Measurements from ENCODE around the gene KRTAP12-2.

KRTAP12-2 gene

DNA sequence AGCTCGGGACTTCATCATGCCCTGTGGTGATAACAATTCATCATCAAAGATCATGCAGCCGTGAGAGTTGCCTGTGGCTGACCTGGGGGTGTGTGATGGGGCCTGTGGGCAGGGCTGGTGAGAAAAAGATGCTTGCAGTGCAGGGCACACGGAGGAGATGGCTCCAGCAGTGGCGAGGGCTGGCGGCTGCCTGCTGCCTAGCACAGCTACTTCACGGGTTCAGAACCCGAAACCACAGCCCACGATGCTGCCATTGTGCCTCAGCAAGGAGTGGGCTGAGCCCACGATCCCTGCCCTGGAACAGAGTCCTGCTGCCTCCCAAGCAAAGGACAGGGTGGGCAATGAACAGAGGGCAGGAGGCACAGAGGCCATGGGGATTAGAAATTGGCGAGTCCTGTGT lies 40.5 kb downstream of the KRTAP12-2 start:
- no peak for TF ChIP-seq CTCF (IDR thresholded peaks at IDR 0.05; ENCODE audit: low read depth, low read length)
- H3K27ac ChIP-seq, result no peak overlapping the region
- H3K36me3 ChIP-seq, result no peaks in the 10 kb centered on the region
- H3K9me3 ChIP-seq (ENCODE audit: severe bottlenecking), result peaks cover 45% of the 10 kb centered on the region
- H3K4me3 ChIP-seq (ENCODE audit: low read depth, low read length), result no peak overlapping the region
- no peaks in the 10 kb centered on the region for H3K27me3 ChIP-seq (ENCODE audit: insufficient read depth, low read depth, severe bottlenecking)
- no peak for DNase-seq

DNA sequence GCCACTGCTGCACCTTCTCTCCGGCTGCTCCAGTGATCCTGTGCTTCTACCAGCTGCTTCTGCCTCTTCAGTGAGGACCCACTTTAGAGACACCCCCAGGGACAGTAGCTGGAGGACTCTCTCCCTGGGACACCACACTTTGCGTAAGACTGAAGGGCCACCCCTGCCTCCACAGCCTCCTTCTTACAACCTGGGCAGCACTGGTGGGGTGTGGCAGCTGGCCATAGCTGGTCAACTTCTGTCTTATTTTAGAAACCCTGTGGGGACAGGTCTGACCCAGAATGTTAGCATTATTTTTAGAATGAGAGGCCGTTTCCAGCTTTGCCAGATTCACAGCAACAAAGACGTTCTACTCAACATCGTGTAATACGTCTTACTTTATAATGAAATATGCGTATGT lies 41.0 kb downstream of the KRTAP12-2 start:
- Histone ChIP-seq H3K27ac (no peak overlapping the region), H3K4me3 (ENCODE audit: low read depth, low read length) (no peak overlapping the region), H3K36me3 (no peaks in the 10 kb centered on the region), H3K27me3 (ENCODE audit: insufficient read depth, low read depth, severe bottlenecking) (no peaks in the 10 kb centered on the region), H3K9me3 (ENCODE audit: severe bottlenecking) (peaks cover 41% of the 10 kb centered on the region)
- no peak for DNase-seq
- TF ChIP-seq CTCF (IDR thresholded peaks at IDR 0.05; ENCODE audit: low read depth, low read length), result no peak

GRCh38 chr21:44623575-44623974 lies 43.2 kb downstream of the KRTAP12-2 start:
- H3K36me3 ChIP-seq, result no peaks in the 10 kb centered on the region
- H3K4me3 ChIP-seq (ENCODE audit: low read depth, low read length), result no peak overlapping the region
- DNase-seq, result no peak
- no peaks in the 10 kb centered on the region for H3K27me3 ChIP-seq (ENCODE audit: insufficient read depth, low read depth, severe bottlenecking)
- peaks cover 52% of the 10 kb centered on the region for H3K9me3 ChIP-seq (ENCODE audit: severe bottlenecking)
- no peak for TF ChIP-seq CTCF (IDR thresholded peaks at IDR 0.05; ENCODE audit: low read depth, low read length)
- H3K27ac ChIP-seq, result no peak overlapping the region

- DNase-seq, result no peak
- peaks cover 41% of the 10 kb centered on the region for H3K9me3 ChIP-seq (ENCODE audit: severe bottlenecking)
- no peak overlapping the region for H3K27ac ChIP-seq
- no peak for TF ChIP-seq CTCF (IDR thresholded peaks at IDR 0.05; ENCODE audit: low read depth, low read length)
- H3K4me3 ChIP-seq (ENCODE audit: low read depth, low read length), result no peak overlapping the region
- no peaks in the 10 kb centered on the region for H3K36me3 ChIP-seq
- no peaks in the 10 kb centered on the region for H3K27me3 ChIP-seq (ENCODE audit: insufficient read depth, low read depth, severe bottlenecking)
Measured at GRCh38 chr21:44619886-44620285, 46.8 kb downstream of the KRTAP12-2 start.

DNA sequence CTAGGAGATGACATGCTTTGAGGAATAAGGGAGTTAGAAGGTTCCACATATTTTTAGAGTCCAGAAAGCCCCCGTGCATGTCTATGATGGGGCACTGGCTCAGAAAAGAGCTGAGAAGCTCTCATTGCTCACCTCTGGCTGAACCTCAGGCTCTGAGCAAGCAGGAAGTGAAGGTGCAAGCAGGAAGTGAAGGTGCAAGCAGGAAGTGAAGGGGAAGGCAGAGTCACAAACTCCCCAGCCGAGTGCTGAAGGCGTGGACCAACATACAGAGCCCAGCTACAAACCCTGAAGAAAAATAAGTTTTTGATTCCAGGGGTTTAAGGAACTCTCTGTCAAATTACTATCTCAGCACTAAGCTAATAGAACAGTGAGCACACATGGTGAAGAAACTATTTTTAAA lies 47.8 kb downstream of the KRTAP12-2 start:
- H3K27ac ChIP-seq, result no peak overlapping the region
- no peaks in the 10 kb centered on the region for H3K36me3 ChIP-seq
- peaks cover 32% of the 10 kb centered on the region for H3K9me3 ChIP-seq (ENCODE audit: severe bottlenecking)
- no peak overlapping the region for H3K4me3 ChIP-seq (ENCODE audit: low read depth, low read length)
- H3K27me3 ChIP-seq (ENCODE audit: insufficient read depth, low read depth, severe bottlenecking), result no peaks in the 10 kb centered on the region
- no peak for DNase-seq
- no peak for TF ChIP-seq CTCF (IDR thresholded peaks at IDR 0.05; ENCODE audit: low read depth, low read length)

- Histone ChIP-seq H3K27me3 (ENCODE audit: insufficient read depth, low read depth, severe bottlenecking) (no peaks in the 10 kb centered on the region), H3K36me3 (no peaks in the 10 kb centered on the region), H3K9me3 (ENCODE audit: severe bottlenecking) (peaks cover 29% of the 10 kb centered on the region), H3K27ac (no peak overlapping the region), H3K4me3 (ENCODE audit: low read depth, low read length) (no peak overlapping the region)
- peak; percentile 60 for TF ChIP-seq CTCF (IDR thresholded peaks at IDR 0.05; ENCODE audit: low read depth, low read length)
- DNase-seq, result peak; percentile 58
Measured at GRCh38 chr21:44618504-44618903, 48.2 kb downstream of the KRTAP12-2 start.
